HuH-7.5 (cell line): ENCODE results near the gene DND1.
"Not testable (repeated sequence)": the region's sequence is repeated elsewhere in the genome, so short reads cannot be mapped to it uniquely, and the experiment has no call there.

Experiments
- DNase-seq: peaks from one replicate; pipeline ENCODE4 v3.0.0; 2011; ENCODE audit warnings: low spot score

Gene DND1

DNA sequence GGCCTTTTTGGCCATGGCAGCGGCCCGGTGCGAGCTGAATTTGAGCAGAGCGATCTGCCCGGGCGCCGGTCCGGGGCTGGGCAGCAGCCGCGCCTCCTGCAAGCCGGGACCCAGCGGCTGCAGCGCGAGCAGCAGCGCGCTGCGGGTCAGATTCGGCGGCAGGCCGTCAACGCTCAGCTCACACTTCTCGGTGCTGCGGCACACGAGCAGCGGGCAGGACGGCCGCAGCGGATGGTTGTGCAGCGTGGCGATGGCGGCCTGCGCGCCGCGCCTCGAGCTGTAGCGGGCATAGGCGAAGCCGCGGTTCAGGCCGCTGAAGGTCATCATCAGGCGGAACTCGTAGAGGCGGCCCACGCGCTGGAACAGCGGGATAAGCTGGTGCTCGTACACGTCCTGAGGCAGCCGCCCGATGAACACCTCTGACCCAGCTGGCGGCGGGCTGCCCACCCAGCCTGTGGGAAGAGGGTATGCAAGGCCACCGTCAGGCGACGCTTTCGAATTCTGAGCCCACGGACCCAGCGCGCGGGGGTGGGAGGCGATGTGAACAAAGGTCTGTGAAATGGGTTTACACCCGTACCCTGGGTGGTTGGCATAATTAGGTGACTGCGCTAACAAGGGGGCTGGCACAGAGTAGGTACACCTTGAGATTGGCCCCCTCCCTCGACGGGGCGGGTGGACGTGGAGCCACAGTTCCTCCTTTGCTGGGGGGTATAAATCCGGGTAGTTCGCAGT, 755 bp downstream of the DND1 start:
- DNase-seq: no peak

DNA sequence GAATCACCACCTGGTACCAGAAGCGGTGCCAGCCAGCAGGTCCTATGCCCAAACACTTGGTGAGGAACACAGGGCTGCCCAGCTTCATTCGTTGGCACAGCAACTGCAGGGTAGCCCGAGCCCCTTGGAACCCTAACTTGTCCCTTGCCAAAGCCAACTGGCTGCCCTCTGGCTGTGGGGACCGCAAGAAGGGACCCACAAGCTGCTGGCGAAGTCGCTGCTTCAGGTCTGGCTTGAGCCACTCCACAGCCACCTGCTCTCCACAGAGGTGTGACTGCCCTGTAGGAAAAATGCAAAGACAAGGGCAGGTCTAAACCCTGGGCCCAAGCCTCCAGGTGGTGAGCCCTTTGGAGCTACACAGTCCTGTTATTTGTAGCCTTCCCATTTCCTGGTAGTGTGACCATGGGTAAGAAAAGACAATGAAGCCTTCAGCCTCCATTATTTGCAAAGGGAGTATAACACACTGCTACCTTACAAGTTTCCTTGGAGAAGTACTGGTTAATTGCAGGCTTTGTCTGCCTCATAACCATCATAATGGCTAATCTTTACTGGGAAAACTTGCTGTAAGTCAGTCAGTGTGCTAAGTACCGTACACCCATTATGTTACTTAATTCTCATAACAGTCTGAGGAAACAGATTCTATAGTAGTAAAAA, 1.8 kb downstream of the DND1 start:
- DNase-seq: no peak

DNA sequence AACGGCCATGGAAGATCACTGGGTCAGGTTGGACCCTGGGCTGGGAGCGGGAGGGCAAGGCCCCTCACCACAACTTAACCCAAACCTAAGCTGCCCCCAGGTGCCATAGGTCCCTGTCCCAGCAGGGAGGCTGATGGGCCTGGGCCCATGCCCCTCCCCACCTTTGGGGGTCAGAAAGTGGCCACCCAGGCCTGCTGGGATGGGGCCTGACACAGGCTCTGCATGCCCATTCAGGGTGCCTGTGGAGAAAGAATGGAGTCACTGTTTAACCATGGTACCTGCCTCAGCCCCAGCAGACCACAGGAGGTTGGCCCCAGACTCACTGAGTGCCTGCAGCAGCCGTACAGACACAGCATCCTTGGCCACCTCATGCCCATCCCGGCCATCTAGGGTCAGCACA, 2.3 kb downstream of the DND1 start:
- DNase-seq: not testable (repeated sequence)

DNA sequence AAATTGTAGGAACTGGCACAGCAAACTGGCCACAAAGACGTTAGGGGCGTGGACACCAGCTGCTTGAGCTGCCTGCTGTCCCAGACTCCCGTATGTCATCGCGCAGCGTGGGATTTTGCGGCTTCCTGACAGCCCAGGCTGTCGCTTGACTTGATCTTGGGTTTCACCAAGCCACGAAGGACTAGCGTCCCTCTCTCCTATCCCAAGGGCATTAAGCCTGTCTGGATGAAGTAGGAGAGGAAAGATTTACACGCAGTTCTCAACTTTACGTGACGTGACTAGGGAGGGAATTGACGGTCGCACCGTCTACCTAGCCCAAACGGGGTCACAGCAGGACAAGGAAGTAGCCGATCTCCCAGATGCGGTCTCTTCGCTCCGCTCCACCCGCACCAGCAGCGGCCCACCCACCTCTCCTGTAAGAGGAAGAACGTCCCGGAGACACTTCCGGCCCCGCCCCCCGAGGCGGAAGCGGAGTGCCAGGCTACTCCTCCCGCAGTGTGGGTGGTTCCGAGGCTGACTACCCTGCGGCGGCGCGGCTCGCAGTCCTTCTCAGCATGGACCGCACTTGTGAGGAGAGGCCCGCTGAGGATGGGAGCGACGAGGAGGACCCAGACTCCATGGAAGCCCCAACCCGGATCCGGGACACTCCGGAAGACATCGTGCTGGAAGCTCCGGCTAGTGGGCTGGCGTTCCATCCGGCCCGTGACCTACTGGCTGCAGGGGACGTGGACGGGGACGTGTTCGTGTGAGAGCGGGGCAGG, 8.8 kb downstream of the DND1 start, which contains the start of gene WDR55:
WDR55 (plus strand) TSS at position 546 of the 761 bp plus-strand sequence; CDS start at position 555, 9 bp downstream.
- peak; percentile 94 for DNase-seq

DNA sequence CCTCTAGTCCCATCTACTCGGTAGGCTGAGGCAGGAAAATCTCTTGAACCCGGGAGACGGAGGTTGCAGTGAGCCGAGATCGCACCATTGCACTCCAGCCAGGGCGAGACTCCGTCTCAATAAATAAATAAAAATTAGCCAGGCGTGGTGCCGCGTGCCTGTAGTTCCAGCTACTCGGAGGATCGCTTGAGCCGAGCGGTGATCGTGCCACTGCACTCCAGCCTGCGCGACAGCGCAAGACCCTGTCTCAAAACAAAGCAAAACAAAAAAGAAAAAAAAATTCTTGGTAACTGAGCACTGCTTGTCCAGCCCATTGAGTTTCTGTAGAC, 9.4 kb downstream of the DND1 start:
- DNase-seq: no peak

DNA sequence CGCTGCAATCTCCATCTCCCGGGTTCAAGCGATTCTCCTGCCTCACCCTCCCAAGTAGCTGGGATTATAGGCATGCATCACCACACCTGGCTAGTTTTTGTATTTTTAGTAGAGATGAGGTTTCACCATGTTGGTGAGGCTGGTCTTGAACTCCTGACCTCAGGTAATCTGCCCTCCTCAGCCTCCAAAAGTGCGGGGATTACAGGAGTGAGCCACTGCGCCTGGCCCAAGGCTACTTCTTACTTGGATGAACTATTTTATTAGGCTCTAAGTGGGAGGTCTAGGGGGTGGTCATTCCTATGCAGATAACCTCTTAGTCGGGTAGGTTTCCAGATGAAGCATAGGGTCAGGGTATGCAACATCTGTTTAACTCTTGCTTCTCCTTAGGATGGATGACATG, 13.0 kb downstream of the DND1 start:
- not testable (repeated sequence) for DNase-seq

DNA sequence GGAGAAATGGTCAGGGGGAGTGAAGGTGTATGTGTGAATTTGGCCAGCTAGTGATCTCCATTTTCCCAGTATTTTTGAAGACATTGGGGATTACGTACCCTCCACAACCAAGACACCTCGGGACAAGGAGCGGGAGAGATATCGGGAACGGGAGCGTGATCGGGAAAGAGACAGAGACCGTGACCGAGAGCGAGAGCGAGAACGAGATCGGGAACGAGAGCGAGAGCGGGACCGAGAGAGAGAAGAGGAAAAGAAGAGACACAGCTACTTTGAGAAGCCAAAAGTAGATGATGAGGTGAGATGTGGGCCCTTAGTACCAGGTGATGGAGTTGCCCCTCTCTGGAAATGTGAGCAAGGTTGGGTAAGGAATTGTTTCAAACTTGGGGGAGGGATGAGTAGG, 14.5 kb downstream of the DND1 start:
- no peak for DNase-seq

DNA sequence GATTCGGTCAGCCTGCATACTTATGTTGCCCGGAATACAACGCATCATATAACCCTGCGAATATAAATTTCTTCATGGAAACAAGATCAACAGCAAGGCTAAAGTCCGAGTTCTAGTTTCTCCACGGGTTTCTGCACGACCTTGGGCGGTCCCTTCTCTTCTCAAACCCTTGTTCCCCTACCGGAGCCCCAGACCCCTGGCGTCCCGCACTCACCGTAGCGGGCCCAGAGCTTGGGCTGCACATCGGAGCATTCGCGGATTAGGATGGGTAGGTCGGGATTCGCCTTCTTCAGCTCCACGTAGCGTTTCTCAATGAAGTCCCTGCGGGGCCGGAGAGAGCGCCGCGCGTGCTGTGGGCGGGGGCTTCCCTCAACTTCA, 26.3 kb downstream of the DND1 start:
- DNase-seq: no peak

DNA sequence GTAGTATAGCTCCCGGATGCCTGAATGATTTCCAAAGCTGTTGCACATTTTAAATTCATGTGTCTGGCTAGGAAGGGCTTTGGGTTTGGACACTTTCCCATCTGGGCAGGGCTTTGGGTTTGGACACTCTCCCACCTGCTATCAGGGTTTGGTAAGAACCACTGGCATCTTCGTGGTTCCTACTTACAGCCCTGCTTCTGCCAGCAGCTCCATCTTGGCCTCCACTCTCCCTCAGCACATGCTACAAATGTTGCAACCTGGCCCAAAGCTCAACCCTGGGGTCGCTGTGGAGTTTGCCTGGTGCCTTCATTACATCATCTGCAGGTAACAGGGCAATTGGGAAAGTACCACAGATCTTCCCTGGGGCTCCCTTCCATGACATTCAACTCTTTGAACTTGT, 30.7 kb downstream of the DND1 start:
- DNase-seq: no peak

DNA sequence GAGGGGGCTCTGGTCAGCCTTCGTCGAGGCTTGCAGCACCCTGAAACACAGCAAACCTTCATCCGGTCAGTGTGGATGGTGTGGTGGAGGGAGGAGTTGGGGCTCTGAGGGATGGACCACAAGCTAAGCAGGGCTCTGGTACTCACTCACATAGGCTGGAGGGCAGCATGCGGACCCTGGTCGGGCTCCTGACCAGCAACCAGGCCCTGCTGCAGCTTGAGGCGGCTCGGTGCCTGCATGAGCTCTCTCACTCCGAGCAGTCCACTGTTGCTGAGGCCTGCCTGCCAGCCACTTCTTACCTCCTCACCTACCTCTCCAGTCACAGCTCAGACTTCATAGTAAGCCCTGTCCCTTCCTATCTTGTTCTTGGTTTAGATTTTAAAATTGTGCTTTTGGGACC, 31.7 kb downstream of the DND1 start:
- DNase-seq: no peak

DNA sequence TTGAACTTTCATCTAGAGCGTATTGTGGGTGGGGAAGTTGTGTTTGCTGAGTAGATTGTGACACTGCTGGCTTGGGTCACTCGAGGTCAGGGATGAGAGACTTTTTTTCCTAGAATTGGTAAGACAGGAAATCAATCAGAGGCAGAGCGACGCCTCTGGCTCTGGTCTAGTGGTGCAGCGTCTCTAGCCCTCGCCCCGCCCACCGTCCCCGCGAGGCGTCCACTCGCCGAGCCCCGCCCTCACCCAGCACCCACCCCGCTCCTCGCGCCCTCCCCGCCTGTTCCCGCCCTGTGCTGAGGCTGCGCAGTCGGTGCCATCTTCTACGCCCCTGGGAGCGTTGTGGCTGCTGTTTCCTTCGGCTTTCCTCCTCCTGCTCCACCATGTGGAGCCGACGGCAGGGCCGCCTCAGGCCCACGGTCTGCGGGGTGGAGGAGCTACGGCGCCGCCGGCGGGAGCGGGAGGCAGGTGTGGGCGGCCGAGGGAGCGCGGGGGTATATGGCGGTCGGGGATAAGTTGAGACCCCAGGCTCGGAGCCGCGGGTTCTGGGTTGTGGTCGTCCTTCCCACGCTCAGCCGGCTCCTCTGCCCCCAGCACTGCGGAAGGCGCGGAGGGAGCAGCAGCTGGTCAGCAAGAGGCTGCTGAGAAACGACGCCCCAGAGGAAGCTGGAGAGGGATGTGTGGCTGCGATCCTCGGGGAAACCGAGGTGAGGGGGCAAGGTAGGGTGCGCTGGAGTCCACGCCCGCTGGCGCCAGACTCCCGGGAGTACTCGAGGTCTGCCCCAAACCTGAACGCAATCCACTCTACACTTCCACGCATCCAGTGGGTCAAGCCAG, 34.0 kb downstream of the DND1 start, which contains the start of gene TMCO6:
TMCO6 (plus strand) TSS at position 304 of the 834 bp plus-strand sequence; CDS start at position 381, 77 bp downstream.
- DNase-seq: peak; percentile 89

DNA sequence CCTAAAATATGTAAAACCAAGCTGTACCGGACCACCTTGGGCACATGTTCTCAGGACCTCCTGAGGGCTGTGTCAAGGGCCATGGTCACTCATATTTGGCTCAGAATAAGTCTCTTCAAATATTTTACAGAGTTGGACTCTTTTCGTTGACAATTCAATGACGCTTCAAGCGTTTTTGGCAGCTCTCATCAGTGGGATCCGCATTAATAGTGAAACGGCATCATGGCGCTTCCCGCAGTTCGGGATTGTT, 34.6 kb downstream of the DND1 start:
- DNase-seq: not testable (repeated sequence)

DNA sequence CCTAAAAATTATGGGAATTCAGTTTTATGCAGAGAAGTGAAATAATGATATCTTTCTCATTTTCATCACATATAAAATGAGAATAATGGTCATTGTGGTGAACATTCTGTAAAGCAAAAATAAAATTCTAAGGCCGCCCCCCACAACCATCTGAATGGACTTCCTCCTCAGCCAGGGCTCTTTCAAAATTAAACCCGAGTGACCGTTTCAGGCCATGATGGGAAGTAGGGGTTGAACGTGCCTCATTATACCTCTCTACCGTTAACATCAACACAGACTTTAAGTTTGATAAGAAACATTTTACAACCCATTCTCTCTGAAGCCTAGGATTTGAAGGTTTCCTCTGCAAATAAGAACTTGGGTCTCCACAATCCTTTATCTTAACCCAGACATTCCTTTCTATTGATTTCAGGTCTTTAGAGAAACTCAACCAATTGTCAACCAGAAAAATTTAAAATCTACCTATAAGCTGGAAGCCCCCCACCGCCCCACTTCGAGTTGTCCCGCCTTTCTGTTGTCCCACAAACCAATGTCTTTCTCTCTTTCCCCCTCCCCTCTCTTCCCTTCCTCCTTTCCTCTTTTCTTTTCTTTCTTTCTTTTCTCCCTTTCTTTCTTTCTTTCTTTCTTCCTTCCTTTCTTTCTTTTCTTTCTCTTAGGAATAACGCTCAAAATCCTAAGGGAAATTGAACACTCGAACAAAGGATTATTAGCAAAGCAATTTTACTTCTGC, 35.8 kb downstream of the DND1 start:
- no peak for DNase-seq

DNA sequence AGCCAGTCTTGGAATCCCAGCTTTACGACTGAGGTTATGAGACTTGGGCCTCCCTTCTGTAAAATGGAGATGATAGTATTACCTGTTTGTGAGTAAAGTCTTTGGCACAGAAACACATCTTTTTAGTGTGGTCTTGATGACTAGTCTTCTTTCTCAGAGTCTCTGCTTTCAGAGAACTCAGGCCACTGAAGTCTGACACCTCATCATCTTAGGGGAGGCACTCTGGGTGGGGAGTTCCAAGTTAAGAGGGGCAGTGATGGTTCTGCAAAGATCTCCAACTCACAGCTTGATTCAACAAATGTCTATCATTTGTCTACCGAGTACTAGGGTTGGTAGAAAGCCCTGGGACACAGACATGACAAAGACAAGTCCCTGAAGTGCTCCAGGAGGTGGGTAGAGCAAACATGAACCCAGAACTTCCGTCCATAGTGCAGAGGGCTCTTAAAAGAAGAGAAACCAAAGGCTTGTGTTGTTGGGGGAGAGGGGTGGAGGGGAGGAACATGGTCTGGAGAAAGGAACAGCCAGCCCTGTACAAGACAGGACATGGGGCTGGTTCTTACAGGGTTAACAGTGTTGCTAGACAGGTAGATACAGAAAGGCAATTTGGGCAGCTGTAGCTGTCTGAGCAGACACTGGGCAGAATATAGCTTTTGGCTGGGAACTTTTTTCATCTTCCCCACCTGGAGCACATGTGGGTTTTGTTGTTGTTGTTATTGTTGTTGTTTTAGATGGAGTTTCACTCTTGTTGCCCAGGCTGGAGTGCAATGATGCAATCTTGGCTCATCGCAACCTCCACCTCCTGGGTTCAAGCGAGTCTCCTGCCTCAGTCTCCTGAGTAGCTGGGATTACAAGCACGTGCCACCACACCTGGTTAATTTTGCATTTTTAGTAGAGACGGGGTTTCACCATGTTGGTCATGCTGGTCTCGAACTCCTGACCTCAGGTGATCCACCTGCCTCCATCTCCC, 37.8 kb downstream of the DND1 start:
- no peak for DNase-seq

DNA sequence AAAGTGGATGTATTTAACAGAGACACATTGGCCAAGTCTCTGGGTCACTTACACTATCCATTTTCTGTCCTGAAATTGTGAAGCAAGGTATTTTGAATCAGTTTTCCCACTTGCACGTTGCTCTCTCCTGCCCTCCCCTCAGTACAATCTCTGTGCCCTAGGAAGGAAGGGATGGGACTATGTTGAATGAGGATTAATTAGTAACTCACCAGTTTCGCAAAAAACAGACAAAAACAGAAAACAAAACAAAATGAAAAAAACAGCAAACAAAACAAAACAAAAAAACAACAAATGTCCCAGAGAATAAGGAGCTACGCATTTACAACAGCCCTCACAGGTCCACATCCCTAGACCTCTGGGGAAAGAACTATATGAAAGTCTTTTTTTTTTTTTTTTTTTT, 39.3 kb downstream of the DND1 start:
- DNase-seq: no peak

DNA sequence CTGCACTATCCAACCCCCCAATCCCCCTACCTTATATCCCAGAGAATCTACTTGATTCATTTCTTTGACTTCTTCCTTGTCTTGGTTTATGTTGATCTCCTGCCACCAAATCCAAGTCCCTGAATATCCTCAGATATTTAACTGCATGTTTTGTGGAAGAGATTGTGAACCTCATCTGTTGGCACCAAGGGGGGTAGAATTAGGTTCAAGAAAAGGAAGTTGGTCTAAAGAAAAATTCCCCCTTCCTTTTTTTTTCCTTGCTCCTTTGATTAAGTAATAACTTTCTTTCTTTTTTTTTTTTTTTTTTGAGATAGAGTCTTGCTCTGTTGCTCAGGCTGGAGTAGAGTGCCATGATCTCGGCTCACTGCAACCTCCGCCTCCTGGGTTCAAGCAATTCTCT, 39.9 kb downstream of the DND1 start:
- DNase-seq: no peak

DNA sequence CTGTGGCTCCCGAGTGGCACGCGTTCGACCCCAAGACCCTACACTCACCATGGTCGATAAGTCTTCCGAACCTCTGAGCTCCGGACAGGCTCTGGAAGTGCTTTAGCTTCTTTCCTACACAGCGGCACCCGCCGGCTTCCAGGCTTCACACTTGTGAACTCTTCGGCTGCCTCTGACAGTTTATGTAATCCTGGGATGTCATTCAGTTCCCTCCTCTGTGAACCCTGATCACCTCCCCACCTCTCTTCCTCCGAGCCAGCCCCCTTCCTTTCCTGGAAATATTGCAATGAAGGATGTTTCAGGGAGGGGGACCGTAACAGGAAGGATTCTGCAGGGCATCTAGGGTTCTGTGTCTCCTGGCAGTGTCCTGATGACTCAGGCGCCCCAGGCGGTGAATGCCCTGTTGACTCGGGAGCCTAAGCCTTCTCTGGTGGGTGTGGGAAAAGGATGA, 40.3 kb downstream of the DND1 start, which contains the start of gene CD14:
CD14 (minus strand) TSS at position 155 of the 451 bp plus-strand sequence; CDS start at position 51, 104 bp downstream.
- DNase-seq: peak; percentile 47

DNA sequence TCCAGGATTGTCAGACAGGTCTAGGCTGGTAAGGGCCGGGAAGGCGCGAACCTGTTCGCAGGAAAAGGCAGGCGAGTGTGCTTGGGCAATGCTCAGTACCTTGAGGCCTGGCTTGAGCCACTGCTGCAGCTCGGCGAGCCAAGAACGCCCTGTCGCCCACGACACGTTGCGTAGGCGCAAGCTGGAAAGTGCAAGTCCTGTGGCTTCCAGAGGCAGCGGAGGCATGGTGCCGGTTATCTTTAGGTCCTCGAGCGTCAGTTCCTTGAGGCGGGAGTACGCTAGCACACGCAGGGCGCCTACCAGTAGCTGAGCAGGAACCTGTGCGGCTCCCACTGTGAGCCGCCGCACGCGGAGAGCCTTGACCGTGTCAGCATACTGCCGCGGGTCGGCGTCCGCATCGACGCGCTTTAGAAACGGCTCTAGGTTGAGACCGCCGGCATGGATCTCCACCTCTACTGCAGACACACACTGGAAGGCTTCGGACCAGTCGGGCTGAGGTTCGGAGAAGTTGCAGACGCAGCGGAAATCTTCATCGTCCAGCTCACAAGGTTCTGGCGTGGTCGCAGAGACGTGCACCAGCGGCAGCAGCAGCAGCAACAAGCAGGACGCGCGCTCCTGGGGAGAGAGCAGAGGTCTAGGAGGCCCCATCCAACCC, 40.9 kb downstream of the DND1 start:
- DNase-seq: no peak

DNA sequence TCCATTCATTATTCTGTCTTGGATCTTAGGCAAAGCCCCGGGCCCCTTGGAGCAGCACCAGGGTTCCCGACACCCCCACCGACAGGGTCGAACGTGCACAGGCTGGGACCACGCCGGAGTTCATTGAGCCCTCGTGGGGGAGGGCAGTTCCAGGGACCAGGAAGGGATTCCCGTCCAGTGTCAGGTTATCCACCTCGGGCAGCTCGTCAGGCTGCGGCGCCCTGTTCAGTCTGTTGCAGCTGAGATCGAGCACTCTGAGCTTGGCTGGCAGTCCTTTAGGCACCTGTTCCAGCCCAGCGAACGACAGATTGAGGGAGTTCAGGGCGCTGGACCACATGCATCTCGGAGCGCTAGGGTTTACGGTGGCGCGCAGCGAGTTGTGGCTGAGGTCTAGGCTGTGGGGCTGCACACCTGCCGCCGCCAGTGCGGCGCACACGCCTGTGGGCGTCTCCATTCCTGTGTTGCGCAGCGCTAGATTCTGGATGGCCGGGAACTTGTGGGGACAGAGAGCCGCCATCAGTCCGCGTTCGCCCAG, 41.5 kb downstream of the DND1 start:
- DNase-seq: no peak

DNA sequence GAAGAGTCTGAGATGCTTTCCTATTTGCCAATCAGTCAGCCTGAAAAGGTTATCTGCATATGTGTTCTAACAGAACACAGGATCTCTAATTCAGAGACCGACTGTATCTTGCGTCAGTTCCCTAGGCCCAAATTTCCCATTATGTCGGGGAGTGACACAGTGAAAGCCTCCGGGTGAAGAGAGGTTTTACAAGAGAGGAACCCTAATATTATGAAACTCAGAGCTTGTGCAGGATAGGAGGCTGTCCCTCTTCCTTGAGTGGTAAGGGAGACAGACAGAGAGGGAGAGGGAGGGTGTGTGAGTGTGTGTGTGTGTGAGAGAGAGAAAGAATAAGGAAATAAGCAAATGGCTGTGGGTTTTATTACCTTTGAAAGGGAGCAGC, 42.3 kb downstream of the DND1 start:
- DNase-seq: no peak
